Mammary epithelial cell (primary cell): ENCODE measurements around the gene AXIN2.

Experiments used
- EZH2 ChIP-seq: IDR thresholded peaks from 2 replicates; pipeline ENCODE4 v1.6.1; 2012; ENCODE audit warnings: low read length, inconsistent platforms, borderline replicate concordance
- TF ChIP-seq, protein P1 (sequence below), 2 donors: IDR thresholded peaks in 1 of 2; conservative IDR thresholded peaks in 1 of 2; 2 replicates each; pipeline ENCODE4 v1.5.1; 2011 to 2012; ENCODE audit warnings: inconsistent platforms in 2 of 2, low read length in 2 of 2, mild to moderate bottlenecking in 2 of 2, control low read depth in 1 of 2, low read depth in 1 of 2; ENCODE audit not compliant: insufficient read depth in 1 of 2; ENCODE audit errors: extremely low read depth in 1 of 2

DNA sequence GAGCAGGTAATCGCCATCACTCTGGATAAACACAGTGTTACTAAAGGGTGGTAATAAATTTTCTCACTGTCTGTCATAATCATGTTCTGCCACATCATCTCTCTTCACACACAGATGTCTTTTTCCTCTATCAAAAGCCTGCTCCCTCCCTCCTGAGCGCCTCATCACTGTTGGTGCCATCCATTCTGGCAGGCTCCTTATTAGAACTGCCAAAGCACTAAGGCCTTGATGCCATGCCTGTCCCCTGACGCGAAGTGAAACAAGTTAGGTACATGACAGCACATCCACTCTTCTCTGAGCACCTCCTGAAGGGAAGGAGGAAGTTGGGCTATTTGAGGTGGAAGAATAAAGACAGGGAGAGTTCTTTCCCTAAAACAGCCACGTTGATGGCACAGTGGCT lies 38.2 kb upstream of the AXIN2 start:
- TF ChIP-seq, protein P1, sequence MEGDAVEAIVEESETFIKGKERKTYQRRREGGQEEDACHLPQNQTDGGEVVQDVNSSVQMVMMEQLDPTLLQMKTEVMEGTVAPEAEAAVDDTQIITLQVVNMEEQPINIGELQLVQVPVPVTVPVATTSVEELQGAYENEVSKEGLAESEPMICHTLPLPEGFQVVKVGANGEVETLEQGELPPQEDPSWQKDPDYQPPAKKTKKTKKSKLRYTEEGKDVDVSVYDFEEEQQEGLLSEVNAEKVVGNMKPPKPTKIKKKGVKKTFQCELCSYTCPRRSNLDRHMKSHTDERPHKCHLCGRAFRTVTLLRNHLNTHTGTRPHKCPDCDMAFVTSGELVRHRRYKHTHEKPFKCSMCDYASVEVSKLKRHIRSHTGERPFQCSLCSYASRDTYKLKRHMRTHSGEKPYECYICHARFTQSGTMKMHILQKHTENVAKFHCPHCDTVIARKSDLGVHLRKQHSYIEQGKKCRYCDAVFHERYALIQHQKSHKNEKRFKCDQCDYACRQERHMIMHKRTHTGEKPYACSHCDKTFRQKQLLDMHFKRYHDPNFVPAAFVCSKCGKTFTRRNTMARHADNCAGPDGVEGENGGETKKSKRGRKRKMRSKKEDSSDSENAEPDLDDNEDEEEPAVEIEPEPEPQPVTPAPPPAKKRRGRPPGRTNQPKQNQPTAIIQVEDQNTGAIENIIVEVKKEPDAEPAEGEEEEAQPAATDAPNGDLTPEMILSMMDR (conservative IDR thresholded peaks at IDR 0.05 in 1 of 2, IDR thresholded peaks at IDR 0.05 in 1 of 2; ENCODE audit: extremely low read depth in 1 of 2, insufficient read depth in 1 of 2, low read depth in 1 of 2, low read length in 2 of 2), result no peak
- no peak for TF ChIP-seq EZH2
